Endothelial cell (in vitro differentiated cells): ENCODE results near the gene GRIN1. TPM values are rescaled to one million over a fixed set of nuclear protein-coding genes. Genes with fewer than 3 reads are reported as not detected.

ENCODE experiments used
- DNase-seq: peaks from one replicate; pipeline ENCODE4 v3.0.0; 2021; ENCODE audit warnings: low spot score
- H3K27ac Mint-ChIP-seq: one replicate; pipeline ENCODE4 v1.8.0; 2021; ENCODE audit warnings: mixed read lengths, inconsistent platforms; ENCODE audit not compliant: unreplicated experiment
- H3K27me3 Mint-ChIP-seq: one replicate; pipeline ENCODE4 v1.8.0; 2021; ENCODE audit warnings: mild to moderate bottlenecking, moderate library complexity, mixed read lengths, inconsistent platforms; ENCODE audit not compliant: unreplicated experiment
- H3K36me3 Mint-ChIP-seq: one replicate; pipeline ENCODE4 v1.8.0; 2021; ENCODE audit warnings: mild to moderate bottlenecking, low read depth, mixed read lengths, inconsistent platforms; ENCODE audit not compliant: unreplicated experiment
- H3K4me1 Mint-ChIP-seq: one replicate; pipeline ENCODE4 v1.8.0; 2021; ENCODE audit warnings: mild to moderate bottlenecking, mixed read lengths, inconsistent platforms; ENCODE audit not compliant: unreplicated experiment
- H3K4me3 Mint-ChIP-seq: one replicate; pipeline ENCODE4 v1.8.0; 2021; ENCODE audit warnings: mild to moderate bottlenecking, mixed read lengths, inconsistent platforms; ENCODE audit not compliant: unreplicated experiment
- H3K9me3 Mint-ChIP-seq: one replicate; pipeline ENCODE4 v1.8.0; 2021; ENCODE audit warnings: mixed read lengths, inconsistent platforms; ENCODE audit not compliant: unreplicated experiment
- total RNA-seq: library from RNA; stranded (reverse); fragmentation: NEBNext Ultra II Directional; extraction: Animal tissue kit (Norgen Biotek cat#: 25700); gene quantifications from one replicate; pipeline ENCODE4 v1.2.1, GENCODE V29; 2021; ENCODE audit not compliant: unreplicated experiment
- TF ChIP-seq, protein P1 (sequence below): fragments of 200-600 bp; sonication (generic); IDR thresholded peaks from one replicate; pipeline ENCODE4 v1.5.0; 2021; ENCODE audit warnings: antibody characterized with exemption; ENCODE audit not compliant: unreplicated experiment

GRIN1 gene
- total RNA-seq, 1 donor from 2014 or later = not detected

DNA sequence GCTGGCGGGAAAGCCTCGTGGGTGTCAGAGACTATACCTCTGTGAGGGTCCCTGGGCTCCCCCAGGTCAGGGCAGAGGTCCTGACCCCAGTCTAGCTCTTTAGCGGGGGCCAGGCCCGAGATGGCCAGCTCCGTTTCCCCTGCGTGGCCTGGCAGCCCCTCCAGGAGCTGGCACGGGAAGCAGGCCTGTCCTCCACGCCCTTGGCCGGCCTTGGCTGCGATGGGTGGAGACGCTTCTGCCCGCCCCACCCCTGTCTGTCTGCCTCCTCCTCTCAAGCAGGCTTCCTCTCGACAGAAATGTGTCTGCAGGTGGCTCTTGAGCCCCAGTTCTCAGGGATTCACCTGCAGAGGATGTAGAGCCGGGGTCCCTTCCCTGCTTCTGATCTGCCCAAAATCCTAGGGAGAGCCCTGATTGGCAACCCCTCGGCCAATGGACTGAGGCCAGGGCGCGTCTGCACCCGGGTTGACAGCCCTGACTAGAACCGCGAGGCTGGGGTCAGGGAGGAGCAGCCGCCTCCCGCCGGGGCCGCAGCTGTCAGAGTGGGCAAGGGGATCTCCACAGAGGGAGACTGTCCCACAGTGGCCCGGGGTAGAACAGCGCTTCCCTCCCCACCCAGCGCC lies 2.6 kb upstream of the GRIN1 start:
- TF ChIP-seq, protein P1, sequence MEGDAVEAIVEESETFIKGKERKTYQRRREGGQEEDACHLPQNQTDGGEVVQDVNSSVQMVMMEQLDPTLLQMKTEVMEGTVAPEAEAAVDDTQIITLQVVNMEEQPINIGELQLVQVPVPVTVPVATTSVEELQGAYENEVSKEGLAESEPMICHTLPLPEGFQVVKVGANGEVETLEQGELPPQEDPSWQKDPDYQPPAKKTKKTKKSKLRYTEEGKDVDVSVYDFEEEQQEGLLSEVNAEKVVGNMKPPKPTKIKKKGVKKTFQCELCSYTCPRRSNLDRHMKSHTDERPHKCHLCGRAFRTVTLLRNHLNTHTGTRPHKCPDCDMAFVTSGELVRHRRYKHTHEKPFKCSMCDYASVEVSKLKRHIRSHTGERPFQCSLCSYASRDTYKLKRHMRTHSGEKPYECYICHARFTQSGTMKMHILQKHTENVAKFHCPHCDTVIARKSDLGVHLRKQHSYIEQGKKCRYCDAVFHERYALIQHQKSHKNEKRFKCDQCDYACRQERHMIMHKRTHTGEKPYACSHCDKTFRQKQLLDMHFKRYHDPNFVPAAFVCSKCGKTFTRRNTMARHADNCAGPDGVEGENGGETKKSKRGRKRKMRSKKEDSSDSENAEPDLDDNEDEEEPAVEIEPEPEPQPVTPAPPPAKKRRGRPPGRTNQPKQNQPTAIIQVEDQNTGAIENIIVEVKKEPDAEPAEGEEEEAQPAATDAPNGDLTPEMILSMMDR = no peak
- peaks cover 25% of the 10 kb centered on the region for H3K27me3 Mint-ChIP-seq
- H3K27ac Mint-ChIP-seq = no peak overlapping the region
- H3K4me1 Mint-ChIP-seq = no peaks in the 10 kb centered on the region
- DNase-seq = no peak
- H3K36me3 Mint-ChIP-seq = no peaks in the 10 kb centered on the region
- no peaks in the 10 kb centered on the region for H3K9me3 Mint-ChIP-seq
- H3K4me3 Mint-ChIP-seq = no peak overlapping the region

GRCh38 chr9:137136881-137137607 lies 1.9 kb upstream of the GRIN1 start:
- Mint-ChIP-seq H3K9me3 (no peaks in the 10 kb centered on the region), H3K36me3 (no peaks in the 10 kb centered on the region), H3K27ac (no peak overlapping the region), H3K27me3 (peaks cover 25% of the 10 kb centered on the region), H3K4me3 (no peak overlapping the region), H3K4me1 (no peaks in the 10 kb centered on the region)
- no peak for DNase-seq
- TF ChIP-seq, protein P1 = no peak

DNA sequence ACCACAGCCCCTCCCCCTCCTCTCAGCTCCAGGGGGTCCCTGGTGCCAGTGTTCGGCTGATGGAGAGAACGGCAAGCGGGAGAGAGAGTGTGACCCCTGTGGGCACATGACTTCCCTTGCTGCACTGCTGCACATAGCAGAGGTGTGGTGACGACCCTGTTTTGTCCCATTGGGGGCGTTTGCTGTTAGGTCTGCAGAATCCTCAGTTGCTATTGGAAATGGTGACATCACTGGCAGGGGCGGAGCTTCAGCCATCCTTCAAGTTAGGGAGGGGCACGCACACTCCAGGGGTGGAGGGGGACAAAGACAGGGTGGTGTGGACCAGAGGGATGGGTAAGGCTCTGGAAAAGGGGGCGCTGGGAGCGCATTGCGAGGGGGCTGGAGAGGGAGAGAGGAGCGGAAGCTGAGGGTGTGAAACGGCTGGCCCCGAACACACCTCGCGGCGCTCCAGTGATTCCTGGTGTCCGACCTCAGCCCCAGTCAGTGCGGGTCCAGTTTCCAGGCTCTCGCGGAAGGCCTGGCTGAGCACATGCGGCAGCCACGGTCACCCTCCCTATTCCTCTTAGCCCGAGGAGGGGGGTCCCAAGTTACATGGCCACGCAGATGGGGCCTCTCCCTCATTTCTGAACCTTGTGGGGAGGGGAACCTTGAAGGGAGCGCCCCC lies 764 bp upstream of the GRIN1 start:
- Mint-ChIP-seq H3K4me1 (peaks cover 3% of the 10 kb centered on the region), H3K4me3 (no peak overlapping the region), H3K27me3 (peaks cover 29% of the 10 kb centered on the region), H3K9me3 (no peaks in the 10 kb centered on the region), H3K27ac (no peak overlapping the region), H3K36me3 (peaks cover 4% of the 10 kb centered on the region)
- no peak for DNase-seq
- TF ChIP-seq, protein P1 = no peak

DNA sequence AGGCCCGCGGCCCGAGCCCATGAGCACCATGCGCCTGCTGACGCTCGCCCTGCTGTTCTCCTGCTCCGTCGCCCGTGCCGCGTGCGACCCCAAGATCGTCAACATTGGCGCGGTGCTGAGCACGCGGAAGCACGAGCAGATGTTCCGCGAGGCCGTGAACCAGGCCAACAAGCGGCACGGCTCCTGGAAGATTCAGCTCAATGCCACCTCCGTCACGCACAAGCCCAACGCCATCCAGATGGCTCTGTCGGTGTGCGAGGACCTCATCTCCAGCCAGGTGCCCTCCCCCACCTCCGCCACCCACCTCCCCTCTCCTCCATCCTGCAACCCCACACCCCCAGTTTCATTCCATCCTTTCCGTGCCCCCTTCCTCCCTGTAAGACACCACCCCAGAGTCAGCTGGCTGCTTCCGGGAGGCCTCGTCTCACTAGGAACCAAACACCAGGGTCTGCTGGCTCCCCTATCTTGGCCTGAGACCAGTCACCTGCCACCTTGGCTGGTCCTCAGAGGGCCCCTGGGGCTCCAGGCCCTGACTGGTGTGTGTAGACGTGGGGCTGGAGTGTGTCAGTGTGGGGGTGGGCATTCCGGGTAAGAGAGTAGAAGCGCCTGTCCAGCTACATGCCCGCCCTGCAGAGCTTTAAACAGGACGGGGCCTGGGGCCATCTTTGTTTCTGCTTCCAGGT lies 655 bp downstream of the GRIN1 start:
- Mint-ChIP-seq H3K27ac (no peak overlapping the region), H3K36me3 (peaks cover 4% of the 10 kb centered on the region), H3K9me3 (no peaks in the 10 kb centered on the region), H3K4me3 (no peak overlapping the region), H3K4me1 (peaks cover 3% of the 10 kb centered on the region), H3K27me3 (peaks cover 36% of the 10 kb centered on the region)
- DNase-seq = no peak
- TF ChIP-seq, protein P1 = no peak
